Testis (tissue), 3 donors: ENCODE measurements around the gene H2AZ2. TPM values are rescaled to one million over a fixed set of nuclear protein-coding genes. Genes with fewer than 3 reads are reported as not detected.
"Not testable (repeated sequence)": the region's sequence is repeated elsewhere in the genome, so short reads cannot be mapped to it uniquely, and the experiment has no call there.

Source experiments
- DNase-seq: peaks from one replicate; pipeline ENCODE4 v3.0.0-alpha.2; 2019
- H3K27ac ChIP-seq, 2 donors: fragments of 200-600 bp; sonication (generic); one replicate each; pipeline ENCODE4 v1.5.1; 2019
- H3K27me3 ChIP-seq: fragments of 200-600 bp; sonication (generic); one replicate; pipeline ENCODE4 v1.5.1; 2019
- H3K36me3 ChIP-seq: fragments of 200-600 bp; sonication (generic); one replicate; pipeline ENCODE4 v1.5.1; 2017; ENCODE audit warnings: low read depth; ENCODE audit errors: missing control alignments
- H3K4me1 ChIP-seq: fragments of 200-600 bp; sonication (generic); one replicate; pipeline ENCODE4 v1.5.1; 2019
- H3K4me3 ChIP-seq, 2 donors: fragments of 200-600 bp; sonication (generic); one replicate each; pipeline ENCODE4 v1.5.1; 2017 to 2019
- H3K9me3 ChIP-seq: fragments of 200-600 bp; sonication (generic); one replicate; pipeline ENCODE4 v1.5.1; 2017
- POLR2A ChIP-seq: fragments of 450-650 bp; IDR thresholded peaks from one replicate; pipeline ENCODE4 v1.6.1; 2017; ENCODE audit warnings: antibody characterized with exemption, mild to moderate bottlenecking, moderate library complexity
- WGBS, 2 donors: methylation state at CpG; one replicate each; pipeline ENCODE4 v1.1.5; 2018; 5-methylcytosine and 5-hydroxymethylcytosine counted together
- intact Hi-C: fragments of 100-400 bp; cut with DNase I; formaldehyde crosslinking; loops from one replicate; pipeline ENCODE4 v1.15.1; 2023; ENCODE audit warnings: low total_unique reads
- polyA plus RNA-seq: library from polyadenylated mRNA; stranded (reverse); fragments of 350-450 nt; fragmentation: Illumina TruSeq; extraction: RNeasy Lipid Tissue Mini Kit (QIAGEN cat#74804); gene quantifications from one replicate; pipeline ENCODE4 v1.2.3, GENCODE V29; 2014; ENCODE audit warnings: low read depth, low replicate concordance; ENCODE audit not compliant: insufficient read depth
- total RNA-seq, 2 donors: library from RNA; depleted of rRNA; stranded (reverse); fragments of >200 nt; gene quantifications; one replicate each; pipeline ENCODE4 v1.2.3, GENCODE V29; 2016
- TF ChIP-seq, protein P1 (sequence below), 3 experiments: fragments of 450-650 bp in 2 of 3; fragments of 200-600 bp in 1 of 3; sonication (generic) in 1 of 3; IDR thresholded peaks; one replicate each; pipeline ENCODE4 v1.5.1; 2016 to 2019; ENCODE audit warnings: antibody characterized with exemption in 3 of 3, mild to moderate bottlenecking in 2 of 3, moderate library complexity in 1 of 3

H2AZ2 gene
- total and polyA plus RNA-seq, 3 donors from 2014 or later, result 77.2 to 154 (median 103) TPM

DNA sequence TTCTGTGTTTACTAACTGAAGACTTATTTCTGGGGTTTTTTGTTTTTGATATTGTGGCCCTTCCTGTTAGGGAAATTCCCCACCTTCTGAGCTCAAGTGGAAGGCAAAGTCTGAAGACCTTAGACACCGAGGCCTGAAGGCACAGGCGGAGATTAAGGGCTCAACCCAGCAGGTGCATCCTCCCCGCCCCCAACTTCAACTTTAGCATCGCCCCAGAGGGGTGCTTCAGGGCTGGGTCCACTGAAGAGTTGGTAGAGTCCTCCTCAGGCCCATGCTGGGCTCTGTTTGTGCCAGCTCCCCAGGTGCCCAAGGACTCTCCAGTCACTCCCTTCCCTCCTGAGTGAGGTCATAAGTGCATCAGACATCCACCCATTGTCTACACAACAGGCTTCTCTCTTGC, 60.8 kb downstream of the H2AZ2 start:
- no peaks in the 10 kb centered on the region for H3K36me3 ChIP-seq
- no peaks in the 10 kb centered on the region for H3K27me3 ChIP-seq
- H3K4me3 ChIP-seq, result no peak overlapping the region
- TF ChIP-seq, protein P1, sequence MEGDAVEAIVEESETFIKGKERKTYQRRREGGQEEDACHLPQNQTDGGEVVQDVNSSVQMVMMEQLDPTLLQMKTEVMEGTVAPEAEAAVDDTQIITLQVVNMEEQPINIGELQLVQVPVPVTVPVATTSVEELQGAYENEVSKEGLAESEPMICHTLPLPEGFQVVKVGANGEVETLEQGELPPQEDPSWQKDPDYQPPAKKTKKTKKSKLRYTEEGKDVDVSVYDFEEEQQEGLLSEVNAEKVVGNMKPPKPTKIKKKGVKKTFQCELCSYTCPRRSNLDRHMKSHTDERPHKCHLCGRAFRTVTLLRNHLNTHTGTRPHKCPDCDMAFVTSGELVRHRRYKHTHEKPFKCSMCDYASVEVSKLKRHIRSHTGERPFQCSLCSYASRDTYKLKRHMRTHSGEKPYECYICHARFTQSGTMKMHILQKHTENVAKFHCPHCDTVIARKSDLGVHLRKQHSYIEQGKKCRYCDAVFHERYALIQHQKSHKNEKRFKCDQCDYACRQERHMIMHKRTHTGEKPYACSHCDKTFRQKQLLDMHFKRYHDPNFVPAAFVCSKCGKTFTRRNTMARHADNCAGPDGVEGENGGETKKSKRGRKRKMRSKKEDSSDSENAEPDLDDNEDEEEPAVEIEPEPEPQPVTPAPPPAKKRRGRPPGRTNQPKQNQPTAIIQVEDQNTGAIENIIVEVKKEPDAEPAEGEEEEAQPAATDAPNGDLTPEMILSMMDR (IDR thresholded peaks at IDR 0.05), result no peak
- no peak for TF ChIP-seq POLR2A
- DNase-seq, result no peak
- intact Hi-C loops, result no loop called here
- no peaks in the 10 kb centered on the region for H3K4me1 ChIP-seq
- no peaks in the 10 kb centered on the region for H3K9me3 ChIP-seq
- no peak overlapping the region for H3K27ac ChIP-seq
- WGBS, 2 donors, result 76 to 81% methylated on average over 4 of the region's 4 CpGs

- intact Hi-C loops, H3K4me3 ChIP-seq, H3K36me3 ChIP-seq, H3K4me1 ChIP-seq, H3K27ac ChIP-seq, H3K27me3 ChIP-seq, H3K9me3 ChIP-seq, DNase-seq: not testable (repeated sequence)
- 92 to 100% methylated on average over 3 of the region's 3 CpGs for WGBS, 2 donors
Observed at GRCh38 chr7:44785218-44785617, 62.7 kb downstream of the H2AZ2 start.

DNA sequence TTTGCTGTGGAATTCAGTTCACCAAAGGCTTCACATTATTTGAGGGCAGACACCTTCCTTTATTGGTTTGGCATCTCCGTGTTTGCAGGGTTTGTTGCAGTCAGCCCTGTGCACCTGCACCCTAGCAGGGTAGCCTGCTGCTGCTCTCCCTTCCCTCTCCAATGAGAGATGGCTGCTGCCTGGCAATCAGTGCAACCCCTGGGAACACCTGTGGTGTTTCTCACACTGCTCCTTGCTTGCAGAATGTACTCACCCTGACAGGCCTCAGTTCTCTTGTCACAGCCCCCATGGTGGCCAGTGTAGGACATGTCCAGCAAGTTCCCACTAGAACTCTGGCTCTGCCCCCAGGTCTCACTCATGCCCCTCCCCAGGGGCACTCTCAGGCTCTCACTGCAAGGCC, 63.5 kb downstream of the H2AZ2 start:
- Histone ChIP-seq H3K9me3 (no peaks in the 10 kb centered on the region), H3K27me3 (no peaks in the 10 kb centered on the region), H3K27ac (no peak overlapping the region), H3K4me3 (no peak overlapping the region), H3K4me1 (no peaks in the 10 kb centered on the region), H3K36me3 (no peaks in the 10 kb centered on the region)
- DNase-seq, result no peak
- TF ChIP-seq, protein P1 (IDR thresholded peaks at IDR 0.05), result no peak
- no peak for TF ChIP-seq POLR2A
- intact Hi-C loops, result no loop called here
- 67 to 89% methylated on average over 1 of the region's 1 CpG for WGBS, 2 donors

- no peak for DNase-seq
- no peaks in the 10 kb centered on the region for H3K36me3 ChIP-seq
- no peaks in the 10 kb centered on the region for H3K9me3 ChIP-seq
- H3K27ac ChIP-seq, result no peak overlapping the region
- no peaks in the 10 kb centered on the region for H3K27me3 ChIP-seq
- TF ChIP-seq, protein P1 (IDR thresholded peaks at IDR 0.05), result no peak
- TF ChIP-seq POLR2A, result no peak
- no peak overlapping the region for H3K4me3 ChIP-seq
- H3K4me1 ChIP-seq, result no peaks in the 10 kb centered on the region
- intact Hi-C loops, result no loop called here
Observed at GRCh38 chr7:44783407-44783806, 64.5 kb downstream of the H2AZ2 start.

- Histone ChIP-seq H3K4me3 (no peak overlapping the region), H3K27ac (no peak overlapping the region), H3K27me3 (no peaks in the 10 kb centered on the region), H3K36me3 (no peaks in the 10 kb centered on the region), H3K4me1 (no peaks in the 10 kb centered on the region), H3K9me3 (no peaks in the 10 kb centered on the region)
- DNase-seq, result no peak
- intact Hi-C loops, result no loop called here
- WGBS, 2 donors, result 95 to 100% methylated on average over 1 of the region's 1 CpG
- TF ChIP-seq POLR2A, result no peak
- TF ChIP-seq, protein P1 (IDR thresholded peaks at IDR 0.05), result no peak
Observed at GRCh38 chr7:44782460-44782859, 65.4 kb downstream of the H2AZ2 start.

Other genes with a start within 250 kb of the H2AZ2 start
- gene OGDH, start 241.5 kb downstream of the H2AZ2 start, total RNA-seq, result 10 to 100 TPM; 82.4 to 95.1 TPM
- 87.0 TPM for gene OGDH, start 241.5 kb downstream of the H2AZ2 start, polyA plus RNA-seq
- gene ZMIZ2, start 99.2 kb downstream of the H2AZ2 start, total RNA-seq, result 10 to 100 TPM; 47.9 to 85.9 TPM
- 86.6 TPM for gene ZMIZ2, start 99.2 kb downstream of the H2AZ2 start, polyA plus RNA-seq
- 100 to 1,000 TPM; 616 to 873 TPM for gene PPIA, start 51.4 kb downstream of the H2AZ2 start, total RNA-seq
- 918 TPM for gene PPIA, start 51.4 kb downstream of the H2AZ2 start, polyA plus RNA-seq
- gene PURB, start 37.4 kb upstream of the H2AZ2 start, total RNA-seq, result 10 to 100 TPM; 22.4 to 23.9 TPM
- 14.7 TPM for gene PURB, start 37.4 kb upstream of the H2AZ2 start, polyA plus RNA-seq
- 1 to 10 TPM in 1 of 2 donors, under 1 TPM in 1; 0.63 to 1.7 TPM for gene MYO1G, start 130.9 kb upstream of the H2AZ2 start, total RNA-seq
- gene MYO1G, start 130.9 kb upstream of the H2AZ2 start, polyA plus RNA-seq, result 2.5 TPM
- 10 to 100 TPM; 85.4 to 95.1 TPM for gene CCM2, start 152.1 kb upstream of the H2AZ2 start, total RNA-seq
- 57.6 TPM for gene CCM2, start 152.1 kb upstream of the H2AZ2 start, polyA plus RNA-seq
- 10 to 100 TPM in 1 of 2 donors, 1 to 10 TPM in 1; 6.9 to 12.0 TPM for gene NACAD, start 240.9 kb upstream of the H2AZ2 start, total RNA-seq
- gene NACAD, start 240.9 kb upstream of the H2AZ2 start, polyA plus RNA-seq, result 8.7 TPM